AG04450 (cell line): ENCODE measurements around the gene SNAP25. TPM values are rescaled to one million over a fixed set of nuclear protein-coding genes. Genes with fewer than 3 reads are reported as not detected.

Source experiments
- CTCF ChIA-PET: fragments of 300-600, 350-600 bp; formaldehyde crosslinking; extraction: SDS; loops from one replicate; lab custom pipeline; 2022; ENCODE audit warnings: antibody characterized with exemption, inconsistent platforms; lab: Charles Lee
- POLR2A ChIA-PET: fragments of 350-600 bp; formaldehyde crosslinking; extraction: SDS; loops from one replicate; lab custom pipeline; 2021; ENCODE audit warnings: antibody characterized with exemption, inconsistent platforms; lab: Yijun Ruan, JAX
- DNase-seq: peaks from one replicate; pipeline ENCODE4 v3.0.0-alpha.2; 2011; ENCODE audit warnings: low read depth, low spot score
- H3K27ac ChIP-seq: one replicate; pipeline ENCODE4 v1.5.1; 2012; ENCODE audit warnings: low read depth, low read length, control low read depth
- H3K27me3 ChIP-seq: one replicate; pipeline ENCODE4 v1.6.0; 2012; ENCODE audit warnings: low read length; ENCODE audit not compliant: control insufficient read depth, insufficient read depth
- H3K4me3 ChIP-seq: 2 replicates; pipeline ENCODE4 v1.5.1; 2011; ENCODE audit warnings: mild to moderate bottlenecking, low read depth, low read length, control low read depth
- H3K9me3 ChIP-seq: 2 replicates; pipeline ENCODE4 v1.5.1; 2012; ENCODE audit warnings: low read length; ENCODE audit not compliant: control insufficient read depth, insufficient read depth
- polyA plus RNA-seq: library from polyadenylated mRNA; depleted of rRNA; stranded (reverse); fragments of >200 nt; gene quantifications from 2 replicates; pipeline ENCODE4 v1.2.3, GENCODE V29; 2011
- TF ChIP-seq, protein P1 (sequence below): IDR thresholded peaks from 2 replicates; pipeline ENCODE4 v1.5.1; 2011; ENCODE audit warnings: low read depth, low read length, control low read depth, inconsistent platforms

Gene SNAP25
- polyA plus RNA-seq, 1 experiment: 6.6 TPM

DNA sequence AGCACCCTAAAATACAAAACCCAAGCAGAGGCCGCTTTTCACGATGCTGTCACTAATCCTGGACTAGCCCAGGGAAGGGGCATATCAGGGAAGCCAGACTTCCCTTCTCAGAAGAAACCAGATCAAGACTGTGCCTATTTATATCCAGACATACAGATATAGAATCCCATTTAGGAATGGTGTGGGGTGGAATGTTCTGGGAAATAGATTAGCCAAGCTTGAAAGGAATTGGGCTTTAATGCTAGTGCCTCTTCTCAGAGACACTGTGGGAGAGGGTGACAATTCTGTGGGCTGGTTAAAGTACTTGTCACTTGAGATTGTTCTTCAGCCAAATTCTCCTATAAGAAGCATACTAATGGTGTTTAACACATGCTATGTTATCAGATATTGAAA, 45.5 kb downstream of the SNAP25 start:
- TF ChIP-seq, protein P1, sequence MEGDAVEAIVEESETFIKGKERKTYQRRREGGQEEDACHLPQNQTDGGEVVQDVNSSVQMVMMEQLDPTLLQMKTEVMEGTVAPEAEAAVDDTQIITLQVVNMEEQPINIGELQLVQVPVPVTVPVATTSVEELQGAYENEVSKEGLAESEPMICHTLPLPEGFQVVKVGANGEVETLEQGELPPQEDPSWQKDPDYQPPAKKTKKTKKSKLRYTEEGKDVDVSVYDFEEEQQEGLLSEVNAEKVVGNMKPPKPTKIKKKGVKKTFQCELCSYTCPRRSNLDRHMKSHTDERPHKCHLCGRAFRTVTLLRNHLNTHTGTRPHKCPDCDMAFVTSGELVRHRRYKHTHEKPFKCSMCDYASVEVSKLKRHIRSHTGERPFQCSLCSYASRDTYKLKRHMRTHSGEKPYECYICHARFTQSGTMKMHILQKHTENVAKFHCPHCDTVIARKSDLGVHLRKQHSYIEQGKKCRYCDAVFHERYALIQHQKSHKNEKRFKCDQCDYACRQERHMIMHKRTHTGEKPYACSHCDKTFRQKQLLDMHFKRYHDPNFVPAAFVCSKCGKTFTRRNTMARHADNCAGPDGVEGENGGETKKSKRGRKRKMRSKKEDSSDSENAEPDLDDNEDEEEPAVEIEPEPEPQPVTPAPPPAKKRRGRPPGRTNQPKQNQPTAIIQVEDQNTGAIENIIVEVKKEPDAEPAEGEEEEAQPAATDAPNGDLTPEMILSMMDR: no peak
- Histone ChIP-seq H3K9me3 (no peaks in the 10 kb centered on the region), H3K27ac (no peak overlapping the region), H3K4me3 (no peak overlapping the region), H3K27me3 (no peaks in the 10 kb centered on the region)
- CTCF ChIA-PET: interaction anchor here (1.5 kb wide), 1 partner anchor 286 kb away, joined by 3 read pairs; no protein-coding TSS in a partner anchor
- DNase-seq: no peak
- POLR2A ChIA-PET: no interaction called here

DNA sequence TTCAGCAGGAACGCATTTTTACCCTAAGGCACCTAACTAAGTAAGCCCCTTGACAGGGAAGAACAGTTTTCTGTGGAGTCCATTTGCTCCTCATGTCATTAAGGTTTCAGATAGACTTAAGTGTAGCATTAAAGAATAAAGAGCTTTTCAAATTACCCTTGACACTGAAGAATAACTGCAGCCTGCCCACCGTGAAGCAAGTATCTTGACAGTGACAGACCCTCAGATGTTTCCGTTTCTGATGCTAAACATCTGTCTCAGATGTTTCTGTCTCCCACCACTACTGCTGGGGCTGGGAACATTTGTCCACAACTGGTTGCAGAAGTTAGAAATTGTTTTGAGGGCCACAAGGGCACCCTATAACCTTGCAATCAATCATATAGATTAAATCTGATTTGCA, 50.0 kb downstream of the SNAP25 start:
- TF ChIP-seq, protein P1: no peak
- ChIA-PET CTCF (no interaction called here), POLR2A (no interaction called here)
- no peak for DNase-seq
- H3K27me3 ChIP-seq: no peaks in the 10 kb centered on the region
- no peak overlapping the region for H3K27ac ChIP-seq
- no peak overlapping the region for H3K4me3 ChIP-seq
- H3K9me3 ChIP-seq: no peaks in the 10 kb centered on the region

DNA sequence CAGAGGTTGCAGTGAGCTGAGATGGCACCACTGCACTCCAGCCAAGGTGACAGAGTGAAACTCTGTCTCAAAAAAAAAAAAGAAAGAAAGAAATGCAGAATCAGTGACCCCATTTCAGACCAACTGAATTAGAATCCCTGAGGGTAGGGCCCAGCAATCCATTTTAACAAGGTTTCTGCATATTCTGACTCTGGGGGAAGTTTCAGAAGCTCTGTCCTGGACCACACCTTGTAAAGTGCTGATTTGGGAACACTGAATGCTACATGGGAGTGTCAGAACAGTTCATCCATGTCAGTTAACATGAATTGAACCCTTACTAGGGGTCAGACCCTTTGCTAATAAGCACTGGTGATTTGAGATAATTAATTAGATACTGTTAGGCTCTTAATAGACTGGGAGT, 52.0 kb downstream of the SNAP25 start:
- no peak for DNase-seq
- ChIA-PET POLR2A (no interaction called here), CTCF (no interaction called here)
- H3K27ac ChIP-seq: no peak overlapping the region
- H3K4me3 ChIP-seq: no peak overlapping the region
- TF ChIP-seq, protein P1: no peak
- no peaks in the 10 kb centered on the region for H3K9me3 ChIP-seq
- no peaks in the 10 kb centered on the region for H3K27me3 ChIP-seq

DNA sequence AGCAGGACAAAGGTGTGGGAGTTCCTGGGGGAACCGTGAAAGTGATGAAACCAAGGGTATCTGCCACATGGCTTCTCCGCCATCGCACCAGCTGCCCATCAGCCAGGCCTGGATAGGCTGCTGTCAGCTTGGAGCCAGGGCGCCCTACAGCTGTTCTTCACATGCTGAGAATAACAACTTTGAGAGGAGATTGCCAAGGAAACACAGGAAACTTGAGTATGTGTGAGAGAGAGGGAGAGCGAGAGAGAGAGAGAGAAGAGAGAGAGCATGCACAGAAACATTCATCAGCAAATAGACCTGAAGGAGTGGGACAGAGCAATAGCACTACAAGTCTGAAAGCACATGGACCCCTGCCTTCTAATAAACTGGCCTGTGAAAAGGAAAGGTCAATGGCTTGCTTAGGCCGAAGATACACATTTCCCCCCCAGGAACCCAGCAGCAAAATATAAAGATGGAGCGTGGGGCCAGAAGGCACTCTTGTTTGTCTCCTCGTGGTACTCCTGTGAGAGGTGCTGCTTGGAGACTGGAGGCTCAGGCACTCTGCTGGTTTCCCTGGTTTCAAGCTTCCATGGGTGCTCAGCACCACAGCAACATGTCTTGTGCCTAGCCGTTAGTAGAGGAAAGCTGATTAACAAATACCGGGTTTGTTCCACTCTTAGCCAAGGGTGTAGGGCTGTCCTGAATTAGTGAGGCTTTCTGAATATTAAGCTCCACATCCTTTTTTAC, 53.0 kb downstream of the SNAP25 start:
- ChIA-PET POLR2A (interaction anchor here (0.7 kb wide), 1 partner anchor 153 kb away, joined by 3 read pairs; no protein-coding TSS in a partner anchor), CTCF (no interaction called here)
- TF ChIP-seq, protein P1: no peak
- Histone ChIP-seq H3K27me3 (no peaks in the 10 kb centered on the region), H3K9me3 (no peaks in the 10 kb centered on the region), H3K4me3 (no peak overlapping the region), H3K27ac (no peak overlapping the region)
- no peak for DNase-seq

DNA sequence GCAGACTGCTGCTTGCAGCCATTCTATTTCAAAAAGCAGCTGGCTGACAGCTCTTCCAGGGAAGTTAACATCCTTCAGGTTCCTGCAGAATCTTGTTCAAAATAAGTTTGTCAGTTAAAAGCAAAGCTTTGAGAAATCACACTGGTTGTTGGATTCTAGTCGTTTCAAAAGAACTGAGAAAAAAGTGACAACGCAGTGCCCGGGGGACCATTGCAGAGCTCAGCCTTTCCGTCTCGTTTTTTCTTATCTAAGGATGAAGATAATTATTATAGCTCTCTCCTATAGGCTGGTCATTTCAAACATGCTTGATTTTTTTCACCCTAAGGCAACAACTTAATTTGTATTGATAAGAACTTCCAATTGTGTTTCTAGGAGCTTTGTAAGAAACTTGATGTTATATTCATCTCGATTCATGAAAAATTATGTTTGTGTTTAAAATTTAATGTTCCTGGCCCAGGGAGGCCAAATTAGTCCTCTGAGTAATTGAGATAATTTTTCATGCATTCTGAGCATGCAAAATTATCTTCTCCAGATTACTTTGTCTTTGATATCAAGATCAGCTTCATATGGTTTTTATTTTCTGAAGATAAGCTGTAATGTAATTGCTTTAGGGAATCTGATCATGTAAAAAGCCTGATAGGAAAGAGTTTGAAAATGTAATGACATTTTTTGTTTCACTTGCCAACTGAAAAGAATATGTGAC, 58.4 kb downstream of the SNAP25 start:
- POLR2A ChIA-PET: no interaction called here
- CTCF ChIA-PET: no interaction called here
- H3K27ac ChIP-seq: no peak overlapping the region
- TF ChIP-seq, protein P1: no peak
- DNase-seq: no peak
- no peaks in the 10 kb centered on the region for H3K9me3 ChIP-seq
- H3K4me3 ChIP-seq: no peak overlapping the region
- no peaks in the 10 kb centered on the region for H3K27me3 ChIP-seq
